Subcutaneous adipose tissue (tissue), 4 donors: ENCODE results near the gene PLEKHG2. TPM values are rescaled to one million over a fixed set of nuclear protein-coding genes. Genes with fewer than 3 reads are reported as not detected.

ENCODE experiments used
- CTCF ChIP-seq: fragments of 450-650 bp; IDR thresholded peaks from one replicate; pipeline ENCODE4 v1.5.1; 2016; ENCODE audit warnings: low read depth, mild to moderate bottlenecking, control low read depth, antibody characterized with exemption, moderate library complexity
- total RNA-seq, 4 donors: library from RNA; depleted of rRNA; stranded (reverse); fragments of >200 nt; gene quantifications; one replicate each; pipeline ENCODE4 v1.1.0, GENCODE V29; 2016

PLEKHG2 gene
- total RNA-seq, 4 donors from 2014 or later = 7.9 to 19.4 (median 10.0) TPM

GRCh38 chr19:39381910-39382611 lies 30.4 kb upstream of the PLEKHG2 start:
- TF ChIP-seq CTCF = no peak

GRCh38 chr19:39382991-39383828 lies 29.3 kb upstream of the PLEKHG2 start:
- TF ChIP-seq CTCF = no peak

GRCh38 chr19:39384839-39385568 lies 27.5 kb upstream of the PLEKHG2 start:
- TF ChIP-seq CTCF = no peak

GRCh38 chr19:39385629-39386411 lies 26.6 kb upstream of the PLEKHG2 start:
- no peak for TF ChIP-seq CTCF

- no peak for TF ChIP-seq CTCF
Measured at GRCh38 chr19:39386557-39386956, 25.9 kb upstream of the PLEKHG2 start.

GRCh38 chr19:39388657-39389056 lies 23.8 kb upstream of the PLEKHG2 start:
- TF ChIP-seq CTCF = no peak
